Stimulated activated CD8-positive, alpha-beta memory T cell treated with anti-CD3 and anti-CD28 coated beads, Interleukin-12 subunit alpha, Interleukin-12 subunit beta, amount 100 ng/mL, for 1 hour (primary cell): ENCODE measurements around the gene GPC5.
"Not testable (repeated sequence)": the region's sequence is repeated elsewhere in the genome, so short reads cannot be mapped to it uniquely, and the experiment has no call there.

Experiments
- DNase-seq: peaks from one replicate; pipeline ENCODE4 v3.0.0-alpha.2; 2020; ENCODE audit warnings: low read depth

The GPC5 gene

DNA sequence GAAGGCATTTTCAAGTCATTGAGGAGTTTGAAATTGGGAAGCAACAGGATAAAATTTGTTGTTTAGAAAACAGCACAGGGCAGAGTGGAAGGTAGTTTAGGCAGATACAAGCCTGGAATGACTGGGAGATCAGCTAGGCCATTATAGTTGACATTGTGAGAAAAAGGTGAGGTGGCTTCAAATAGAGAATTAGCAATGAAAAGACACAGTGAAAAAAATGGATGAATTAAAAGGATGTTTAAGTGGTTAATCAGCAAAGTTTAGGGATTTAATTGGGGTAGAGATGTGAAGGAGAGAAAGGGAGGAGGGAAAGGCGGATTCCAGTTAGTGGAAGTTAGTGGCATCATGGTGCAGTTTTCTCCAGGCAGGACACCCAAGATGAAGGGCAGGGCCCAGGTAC is 1257.7 kb downstream of the GPC5 start:
- no peak for DNase-seq

DNA sequence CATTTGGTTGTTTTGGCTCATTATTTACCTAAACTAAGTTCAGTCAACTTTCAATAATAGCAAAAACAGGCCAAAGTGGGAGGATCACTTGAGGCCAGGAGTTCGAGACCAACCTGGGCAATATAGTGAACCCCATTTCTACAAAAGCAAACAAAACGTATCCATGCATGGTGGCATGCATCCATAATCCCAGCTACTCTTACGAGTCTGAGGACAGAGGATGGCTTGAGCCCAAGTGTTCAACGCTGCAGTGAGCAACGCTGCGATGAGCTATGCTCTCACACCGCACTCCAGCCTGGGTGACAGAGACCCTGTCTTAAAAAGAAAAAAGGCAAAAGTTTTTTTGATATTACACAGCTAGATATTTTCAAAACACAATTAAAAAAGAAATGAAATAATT is 1258.2 kb downstream of the GPC5 start:
- no peak for DNase-seq

DNA sequence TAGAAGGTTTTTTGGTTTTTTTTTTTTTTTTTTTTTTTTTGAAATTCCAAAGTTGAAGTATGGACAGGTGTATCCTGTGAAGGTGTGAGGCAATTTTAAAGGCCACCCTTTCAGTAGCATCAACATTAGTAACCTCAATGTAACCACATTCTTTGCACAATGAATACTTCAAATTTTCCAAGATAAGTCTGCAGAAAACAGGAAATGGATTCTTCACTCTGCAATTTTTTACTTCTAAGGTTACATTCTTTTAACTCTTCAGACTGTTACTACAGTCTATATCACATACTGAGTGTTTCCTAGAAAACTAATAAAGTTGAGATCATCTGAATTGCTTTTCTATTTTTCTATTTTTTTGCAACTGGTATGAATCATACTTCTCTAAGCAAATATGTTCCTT is 1259.1 kb downstream of the GPC5 start:
- DNase-seq: no peak

DNA sequence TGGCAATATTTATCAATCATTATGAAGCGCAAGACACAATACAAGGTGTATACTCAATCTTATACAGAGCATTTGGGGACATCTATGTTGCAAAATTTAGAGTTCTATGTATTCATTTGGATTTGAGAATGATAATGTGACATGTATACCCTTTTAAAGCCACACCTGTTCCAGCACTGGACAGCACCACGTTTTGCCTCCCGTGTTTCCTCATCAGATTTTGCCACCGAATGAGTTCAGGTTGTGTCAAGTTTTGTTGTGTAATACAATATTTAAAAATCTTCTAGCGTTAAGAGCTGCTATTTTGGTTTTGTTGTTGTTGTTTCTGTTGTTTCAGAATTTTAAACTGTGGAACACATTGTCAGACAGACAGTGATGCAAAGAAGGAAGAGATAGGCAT is 1259.9 kb downstream of the GPC5 start:
- no peak for DNase-seq

DNA sequence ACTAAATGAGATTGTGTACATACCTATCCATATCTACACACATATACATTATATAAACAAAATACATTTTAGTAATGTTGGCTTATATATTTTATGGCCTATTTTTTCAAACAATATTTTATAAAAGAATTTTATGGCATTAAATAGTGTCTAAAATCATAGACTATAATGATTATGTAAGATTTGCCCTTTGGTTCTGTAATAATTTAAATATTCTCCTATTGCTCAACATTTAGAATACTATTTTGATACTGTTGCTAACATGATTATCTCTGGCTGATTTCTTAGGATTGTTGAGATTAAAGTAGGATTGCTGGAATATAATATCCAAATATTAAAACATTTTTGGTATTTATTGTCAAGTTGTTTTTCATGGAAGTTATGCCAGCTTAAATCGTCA is 1263.0 kb downstream of the GPC5 start:
- DNase-seq: no peak

DNA sequence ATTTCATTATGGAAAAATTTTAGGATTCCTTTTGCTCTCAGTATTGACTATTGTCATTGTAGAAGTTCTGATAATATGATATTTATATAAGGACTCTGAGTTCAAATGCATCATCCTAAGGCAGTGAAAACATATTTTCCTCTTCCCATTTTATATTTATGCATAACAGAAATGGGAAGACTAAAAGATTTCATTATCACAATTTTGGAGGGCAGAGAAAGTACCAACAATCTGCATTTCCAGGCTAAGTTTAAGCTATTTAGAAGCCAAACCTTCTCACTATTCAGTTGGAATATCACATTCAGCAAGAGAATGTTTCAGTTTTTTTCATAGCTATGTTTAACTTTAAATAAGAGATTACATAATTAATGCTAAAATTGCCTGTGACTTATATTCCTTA is 1269.7 kb downstream of the GPC5 start:
- no peak for DNase-seq

DNA sequence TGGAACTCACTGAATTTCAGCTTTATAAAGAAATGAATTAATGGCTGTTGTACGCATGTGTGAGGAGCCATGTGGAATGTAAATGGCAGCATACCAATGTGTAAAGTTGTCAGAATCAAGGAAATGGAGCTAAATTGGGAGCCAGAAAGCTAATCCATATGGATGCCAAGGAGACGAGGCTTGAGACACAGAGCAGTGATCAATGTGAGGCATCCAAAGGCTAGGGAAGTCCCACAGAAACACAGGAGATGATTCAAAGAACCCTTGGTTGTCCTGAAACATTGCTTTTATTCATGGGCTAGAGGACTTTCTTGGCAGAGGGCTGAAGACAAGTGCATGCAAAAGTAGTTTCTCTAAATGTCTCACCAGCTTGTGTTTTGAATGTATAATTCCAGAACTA is 1271.7 kb downstream of the GPC5 start:
- no peak for DNase-seq

DNA sequence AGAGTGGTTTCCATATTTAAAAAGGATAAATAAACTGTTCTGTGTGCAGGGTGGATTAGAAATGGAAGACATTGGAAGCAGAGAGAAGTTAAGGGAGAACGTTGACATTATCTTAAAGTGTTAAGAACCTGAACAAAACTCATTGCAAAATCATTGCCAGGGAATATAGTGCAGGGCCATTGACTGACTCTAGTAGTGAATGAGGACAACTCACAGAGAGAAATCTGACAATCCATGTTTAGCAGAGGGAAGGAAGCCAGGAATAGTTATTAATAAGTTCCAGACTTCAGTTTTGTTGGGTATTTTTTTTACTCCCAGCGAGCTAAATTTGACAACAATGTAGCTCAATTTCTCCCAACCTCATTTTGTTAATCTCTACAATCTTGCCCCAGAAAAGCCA is 1273.4 kb downstream of the GPC5 start:
- DNase-seq: no peak

DNA sequence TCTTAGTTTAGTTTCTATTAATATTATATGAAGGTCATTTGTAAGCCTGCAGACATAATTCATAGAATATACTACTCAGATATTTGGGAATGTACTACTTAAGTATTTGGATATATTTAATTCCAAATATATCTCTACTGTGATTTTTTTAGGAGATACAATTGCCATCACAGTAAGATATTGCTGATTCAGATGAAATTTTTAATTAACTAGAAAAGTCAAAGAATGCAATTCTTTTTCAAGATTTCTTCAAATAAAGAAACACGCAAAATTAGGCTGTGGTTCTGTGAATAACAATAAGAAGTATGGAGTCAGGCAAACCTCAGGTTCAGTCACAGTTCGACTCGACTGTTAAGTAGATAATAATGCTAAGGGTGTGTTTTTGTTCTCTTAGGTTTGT is 1277.8 kb downstream of the GPC5 start:
- DNase-seq: no peak

DNA sequence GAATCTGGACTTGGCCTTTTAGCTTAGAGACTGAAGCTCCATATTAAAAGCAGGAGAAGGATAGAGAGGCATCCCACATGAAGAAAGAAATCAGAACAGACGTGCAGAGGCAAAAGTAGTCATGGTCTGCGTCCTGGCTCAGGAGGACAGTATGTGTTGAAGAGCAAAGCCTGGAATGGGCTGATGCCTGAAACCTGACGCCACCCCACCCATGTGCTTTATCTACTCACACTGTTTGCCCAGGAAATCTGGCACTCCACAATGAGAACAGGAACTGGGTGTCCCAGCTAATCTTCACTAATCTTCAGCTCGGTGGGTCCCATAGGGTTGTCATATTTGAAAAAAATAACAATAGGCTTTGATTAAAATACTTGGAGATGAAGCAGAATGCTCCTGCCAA is 1279.2 kb downstream of the GPC5 start:
- DNase-seq: no peak

DNA sequence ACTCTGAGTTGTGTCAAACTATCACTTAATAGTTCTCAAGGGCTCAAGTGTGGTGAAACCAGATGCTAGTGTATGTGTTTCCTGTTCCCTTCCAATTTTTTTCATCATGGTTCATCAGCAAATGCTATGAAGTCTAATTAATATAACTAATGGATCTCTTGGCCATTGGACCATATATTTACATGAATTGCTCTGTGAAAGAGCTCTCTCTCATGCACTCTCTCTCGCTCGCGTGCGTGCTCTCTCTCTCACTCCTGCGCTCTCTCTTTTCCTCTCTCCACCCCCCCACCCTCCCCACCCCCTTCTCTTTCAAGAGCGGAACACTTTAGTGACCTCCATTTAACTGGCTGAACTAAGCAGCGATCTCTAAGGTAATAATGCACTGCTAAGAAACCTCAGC is 1281.2 kb downstream of the GPC5 start:
- no peak for DNase-seq

DNA sequence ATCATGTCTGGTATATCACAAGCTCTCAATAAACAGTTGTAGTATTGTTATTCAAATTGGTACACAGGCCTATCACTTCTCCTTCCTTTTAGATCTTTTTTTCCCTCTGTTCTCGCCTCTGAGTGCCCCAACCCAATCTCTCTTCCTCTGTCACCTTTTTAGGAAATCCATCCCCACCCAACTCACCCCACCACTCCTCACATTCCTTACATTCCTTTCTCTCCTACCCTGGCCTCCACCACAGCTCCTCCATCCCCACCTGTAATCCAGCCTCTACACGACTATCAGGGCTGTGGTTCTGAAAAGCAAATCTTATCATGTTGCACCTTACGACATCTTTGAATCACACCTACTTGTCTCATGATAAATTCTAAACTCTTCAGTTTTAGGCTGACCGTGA is 1282.8 kb downstream of the GPC5 start:
- DNase-seq: no peak

DNA sequence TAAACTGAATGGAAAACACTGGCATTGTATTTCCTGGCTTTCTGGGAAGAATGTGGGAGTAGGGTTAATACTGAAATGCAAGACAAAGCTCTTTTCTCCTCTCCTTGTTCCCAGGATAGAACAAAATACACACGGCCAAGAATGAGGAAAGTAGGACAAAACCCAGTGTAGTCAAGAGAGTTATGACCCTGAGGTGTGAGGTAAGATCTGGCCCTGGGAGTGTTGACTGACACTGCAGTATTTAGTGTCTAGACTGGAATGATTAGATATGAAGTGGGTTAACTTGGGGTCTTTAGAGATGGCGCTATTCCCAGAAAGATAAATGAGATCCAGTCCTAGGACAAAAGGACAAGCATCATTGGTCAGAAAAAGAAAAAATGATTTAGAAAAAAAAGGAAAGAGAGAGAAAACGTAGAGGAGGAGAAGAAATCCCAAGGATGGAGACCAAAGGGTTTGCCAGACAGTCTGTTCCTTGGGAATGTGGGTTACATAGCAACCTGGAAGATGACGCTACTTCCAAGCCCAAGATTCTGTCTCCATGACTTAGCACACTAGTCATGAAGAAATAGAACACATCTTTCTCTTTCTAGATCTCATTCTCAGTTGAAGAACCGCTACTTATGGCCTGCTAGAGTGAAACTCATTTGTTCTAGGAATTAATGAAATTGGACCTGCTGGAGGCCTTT is 1284.6 kb downstream of the GPC5 start:
- DNase-seq: no peak

DNA sequence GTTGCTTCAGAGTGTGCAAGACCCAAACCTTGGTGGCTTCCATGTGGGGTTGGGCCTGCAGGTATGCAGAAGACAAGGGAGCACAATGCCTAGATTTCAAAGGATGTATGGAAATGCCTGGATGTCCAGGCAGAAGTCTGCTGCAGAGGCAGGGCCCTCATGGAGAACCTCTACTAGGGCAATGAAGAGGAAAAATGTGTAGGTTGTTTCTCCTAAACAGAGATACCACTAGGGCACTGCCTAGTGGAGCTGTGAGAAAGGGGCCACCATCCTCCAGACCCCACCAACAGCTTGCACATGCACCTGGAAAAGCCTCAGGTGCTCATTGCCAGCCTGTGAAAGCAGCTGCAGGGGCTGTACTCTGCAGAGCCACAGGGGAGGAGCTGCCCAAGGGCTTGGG is 1295.6 kb downstream of the GPC5 start:
- DNase-seq: no peak

DNA sequence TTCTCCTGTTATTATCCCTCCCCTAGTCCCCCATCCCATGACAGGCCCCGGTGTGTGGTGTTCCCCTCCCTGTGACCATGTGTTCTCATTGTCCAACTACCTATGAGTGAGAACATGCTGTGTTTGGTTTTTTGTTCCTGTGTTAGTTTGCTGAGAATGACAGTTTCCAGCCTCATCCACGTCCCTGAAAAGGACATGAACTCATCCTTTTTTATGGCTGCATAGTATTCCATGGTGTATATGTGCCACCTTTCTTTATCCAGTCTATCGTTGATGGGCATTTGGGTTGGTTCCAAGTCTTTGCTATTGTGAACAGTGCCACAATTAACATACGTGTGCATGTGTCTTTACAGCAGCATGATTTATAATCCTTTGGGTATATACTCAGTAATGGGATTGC is 1297.4 kb downstream of the GPC5 start:
- DNase-seq: not testable (repeated sequence)

DNA sequence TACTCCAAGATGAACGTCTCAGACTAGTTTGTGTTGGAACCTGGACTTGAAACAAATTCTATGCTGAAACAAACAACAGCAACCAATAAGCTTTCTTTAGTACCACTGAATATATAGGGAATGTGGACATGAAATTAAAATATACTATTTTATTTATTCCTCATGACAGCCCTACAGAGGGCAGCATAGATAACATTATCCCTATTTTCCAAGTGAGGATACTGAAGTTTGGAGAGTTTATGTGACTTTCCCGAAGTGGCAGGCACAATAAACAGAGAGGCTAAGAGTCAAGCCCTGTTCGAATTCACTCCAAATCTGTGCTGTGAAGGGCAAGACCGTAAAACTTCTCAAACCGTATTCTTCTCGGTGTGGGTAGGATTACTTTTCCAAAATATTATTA is 1318.3 kb downstream of the GPC5 start:
- DNase-seq: no peak

DNA sequence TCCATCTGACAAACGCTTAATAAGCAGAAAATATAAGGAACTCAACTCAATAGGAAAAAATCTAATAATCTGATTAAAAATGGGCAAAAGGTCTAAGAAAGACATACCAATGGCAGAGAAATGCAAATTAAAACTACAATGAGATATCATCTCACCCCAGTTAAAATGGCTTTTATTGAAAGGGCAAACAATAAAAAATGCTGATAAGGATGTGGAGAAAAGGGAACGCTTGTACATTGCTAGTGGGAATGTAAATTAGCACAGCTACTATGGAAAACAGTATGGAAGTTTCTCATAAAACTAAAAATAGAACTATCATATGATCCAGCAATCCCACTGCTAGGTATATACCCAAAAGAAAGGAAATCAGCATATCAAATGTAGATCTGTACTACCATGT is 1319.4 kb downstream of the GPC5 start:
- no peak for DNase-seq

DNA sequence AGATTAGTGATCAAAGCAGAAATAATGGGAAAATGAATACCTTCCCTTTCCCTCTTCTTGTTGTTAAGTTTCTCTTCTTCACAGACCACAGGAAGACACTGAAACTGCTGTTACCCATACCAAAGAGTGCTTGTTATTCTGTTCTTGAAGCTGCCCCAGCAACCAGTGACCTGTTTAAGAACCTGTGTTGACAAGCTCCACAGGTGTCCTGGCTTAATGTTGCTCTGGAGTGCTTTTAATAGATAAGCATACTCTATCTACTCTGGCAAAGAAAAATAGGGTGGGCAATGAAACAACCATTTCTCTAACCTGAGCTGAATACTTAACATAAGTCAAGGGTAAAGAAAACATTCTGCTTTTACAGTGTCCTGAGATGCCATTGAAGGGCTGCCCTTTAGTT is 1321.4 kb downstream of the GPC5 start:
- DNase-seq: no peak

DNA sequence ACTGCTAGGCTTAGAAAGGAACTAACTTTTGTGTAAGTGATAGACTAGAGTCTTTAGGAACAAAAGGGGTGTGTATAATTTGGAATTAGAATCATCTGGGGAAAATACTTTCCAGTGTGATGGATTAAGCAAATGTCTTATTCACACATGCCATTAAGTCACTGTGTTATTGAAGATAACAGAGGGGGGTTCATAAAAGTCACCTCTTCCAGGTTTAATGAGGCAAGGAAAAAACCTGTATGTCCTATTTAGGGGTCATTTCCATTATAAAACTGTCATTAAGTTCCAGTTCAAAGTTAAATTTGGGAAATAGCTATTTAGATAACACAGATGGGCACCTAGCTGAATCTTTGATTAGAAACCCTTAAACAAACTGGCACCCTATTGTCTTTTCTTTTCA is 1323.2 kb downstream of the GPC5 start:
- DNase-seq: no peak

DNA sequence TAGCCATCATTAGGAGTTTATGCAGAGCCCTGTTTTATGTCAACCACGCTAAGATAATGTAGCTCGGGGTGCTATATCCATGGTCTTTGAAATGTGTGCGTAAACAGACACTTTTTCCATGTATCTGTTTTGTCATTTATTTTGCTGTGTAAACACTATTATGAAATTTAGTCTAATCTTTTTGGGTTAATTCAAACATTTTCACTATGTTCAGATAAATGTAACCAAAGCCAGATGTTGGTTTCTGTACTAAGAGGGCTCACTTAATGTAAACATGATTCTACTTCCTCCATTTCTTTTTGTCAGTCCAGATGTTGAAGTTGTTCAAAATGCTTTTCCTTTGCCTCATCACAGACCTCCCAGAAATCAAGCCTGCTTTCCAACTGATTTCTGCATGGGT is 1328.7 kb downstream of the GPC5 start:
- DNase-seq: no peak

DNA sequence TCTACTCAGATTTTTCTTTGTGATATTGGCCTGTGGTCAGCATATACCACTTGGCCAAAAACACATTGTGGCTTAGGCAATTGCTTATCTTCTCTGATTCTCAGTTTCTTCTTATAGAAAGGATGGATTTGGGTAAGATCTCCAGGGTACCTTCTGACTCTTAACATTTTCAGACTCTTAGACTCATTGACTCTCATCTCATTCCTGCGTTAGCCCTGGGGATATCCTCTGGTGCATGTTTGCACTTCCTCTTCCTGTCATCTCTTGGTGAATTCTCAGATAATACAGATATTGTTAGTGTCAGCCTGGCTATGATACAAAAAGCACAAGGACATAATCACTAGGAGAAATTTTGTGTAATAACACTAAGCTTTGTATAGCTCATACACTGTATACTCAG is 1335.6 kb downstream of the GPC5 start:
- no peak for DNase-seq

DNA sequence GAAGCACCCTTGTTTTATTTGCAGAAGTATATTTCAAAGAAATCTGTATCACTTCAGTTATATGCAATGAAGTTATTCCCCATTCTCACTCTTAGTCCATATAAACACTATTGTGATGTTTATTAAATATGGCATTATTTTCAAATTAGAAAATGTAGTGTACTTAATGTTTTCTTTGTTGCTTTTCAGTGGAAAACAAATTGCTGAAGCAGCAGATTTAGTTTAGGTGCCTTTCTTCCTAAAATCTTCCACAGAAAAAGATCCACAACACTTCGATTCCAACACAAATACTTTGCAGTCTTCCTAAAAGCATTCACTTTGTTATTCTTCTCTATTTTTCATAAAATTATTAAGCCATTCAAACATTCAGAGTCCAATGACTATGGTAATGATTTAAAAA is 1336.1 kb downstream of the GPC5 start:
- DNase-seq: no peak

DNA sequence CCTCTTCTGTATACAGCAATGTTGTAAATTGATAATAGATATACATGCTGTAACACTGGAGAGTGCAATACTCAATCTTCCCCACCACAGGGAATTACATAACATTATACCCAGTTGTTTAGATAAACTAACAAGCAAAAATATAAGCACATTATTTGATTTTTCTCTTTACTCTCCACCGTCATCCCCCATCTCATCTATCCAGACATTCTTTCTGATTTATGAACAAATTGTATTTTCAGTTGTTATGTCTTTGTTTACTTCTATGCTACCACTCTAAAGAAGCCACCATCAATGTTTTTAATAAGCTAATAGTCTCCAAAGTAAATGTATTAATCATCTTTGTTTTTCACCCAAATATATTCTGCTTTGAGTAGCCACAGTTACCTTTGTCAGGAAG is 1337.5 kb downstream of the GPC5 start:
- no peak for DNase-seq

DNA sequence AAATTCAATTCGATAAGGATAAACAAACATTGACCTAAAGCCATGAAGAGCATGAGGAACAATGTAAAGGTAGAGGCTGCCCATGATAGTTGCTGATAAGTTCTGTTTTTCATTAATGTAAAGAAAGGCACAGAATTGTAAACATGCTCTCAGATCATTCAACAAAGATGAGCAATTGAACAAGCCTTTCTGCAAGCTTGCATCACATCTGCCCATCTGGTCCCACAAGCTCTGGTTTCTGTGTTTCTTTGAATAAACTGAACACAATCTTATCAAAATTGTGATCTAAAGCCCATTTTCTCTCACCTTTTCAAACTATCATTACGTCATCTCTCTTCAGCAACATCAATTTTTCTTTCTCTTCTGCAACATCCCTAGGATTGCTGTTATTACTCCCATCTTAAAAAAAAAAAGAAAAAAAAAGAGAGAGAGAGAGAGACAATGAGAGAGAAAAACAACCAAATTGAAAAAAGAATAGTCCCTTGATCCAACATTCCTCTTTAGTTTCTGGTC is 1340.9 kb downstream of the GPC5 start:
- no peak for DNase-seq

DNA sequence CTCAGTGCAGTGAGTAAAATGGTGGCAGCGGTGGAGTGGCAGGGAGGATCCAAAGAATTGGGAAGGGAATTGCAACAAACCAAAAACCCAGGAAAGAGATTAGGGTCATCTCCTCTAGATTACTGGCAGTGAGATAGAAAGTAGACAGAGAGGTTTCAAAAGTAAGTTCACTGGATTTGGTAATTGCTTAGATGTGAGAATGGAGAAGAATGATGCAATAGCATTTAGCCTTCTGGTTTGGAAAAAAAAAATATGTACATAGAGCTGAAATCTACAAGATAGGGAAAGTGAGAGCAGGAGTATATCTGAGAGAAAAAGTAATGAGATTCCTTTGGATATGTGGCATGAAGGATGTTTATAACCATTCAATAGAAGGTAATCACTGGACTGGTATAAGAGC is 1345.6 kb downstream of the GPC5 start:
- no peak for DNase-seq
